Fibroblast of the aortic adventitia (primary cell): ENCODE measurements around the gene RAB31. TPM values are rescaled to one million over a fixed set of nuclear protein-coding genes. Genes with fewer than 3 reads are reported as not detected.
A peak's percentile ranks its signal among the peaks of the same experiment; 100 is the strongest.
"Not testable (repeated sequence)": the region's sequence is repeated elsewhere in the genome, so short reads cannot be mapped to it uniquely, and the experiment has no call there.

Experiments used
- DNase-seq: peaks from one replicate; pipeline ENCODE4 v3.0.0-alpha.2; 2010; ENCODE audit warnings: low read depth
- H3K4me3 ChIP-seq: 2 replicates; pipeline ENCODE4 v1.5.1; 2011; ENCODE audit warnings: low read depth, mild to moderate bottlenecking, control low read depth, low read length, moderate library complexity
- total RNA-seq: library from RNA; depleted of rRNA; stranded (reverse); fragments of >200 nt; gene quantifications from 2 replicates; pipeline ENCODE4 v1.2.3, GENCODE V29; 2012; ENCODE audit warnings: low replicate concordance
- TF ChIP-seq, protein P1 (sequence below): IDR thresholded peaks from 2 replicates; pipeline ENCODE4 v1.5.1; 2011; ENCODE audit warnings: mild to moderate bottlenecking, low read length, control low read depth, inconsistent platforms; ENCODE audit not compliant: insufficient read depth

RAB31 gene
- total RNA-seq, 1 donor: 90.4 TPM

DNA sequence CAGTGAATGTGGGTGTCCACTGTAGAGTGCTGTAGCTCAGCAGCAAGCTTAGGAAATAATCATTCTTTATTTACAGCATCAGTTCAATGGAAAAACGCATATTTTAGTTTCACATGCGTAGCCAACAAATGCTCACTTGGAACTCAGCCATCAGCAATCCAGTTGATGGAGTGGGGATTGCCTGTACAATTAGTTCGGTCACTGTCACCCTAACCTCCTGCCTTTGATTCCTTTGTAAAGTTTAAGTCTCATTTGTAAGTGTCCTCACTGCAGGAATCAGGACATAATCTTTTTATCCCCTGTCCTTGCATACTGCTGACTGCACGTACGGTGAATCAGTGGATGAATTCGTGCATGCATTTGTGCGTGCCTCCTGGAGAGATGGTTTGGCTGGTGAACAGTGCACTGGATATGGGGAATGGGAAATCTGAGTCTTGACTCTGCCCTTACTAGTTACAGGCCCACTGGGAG, 55.9 kb downstream of the RAB31 start:
- TF ChIP-seq, protein P1, sequence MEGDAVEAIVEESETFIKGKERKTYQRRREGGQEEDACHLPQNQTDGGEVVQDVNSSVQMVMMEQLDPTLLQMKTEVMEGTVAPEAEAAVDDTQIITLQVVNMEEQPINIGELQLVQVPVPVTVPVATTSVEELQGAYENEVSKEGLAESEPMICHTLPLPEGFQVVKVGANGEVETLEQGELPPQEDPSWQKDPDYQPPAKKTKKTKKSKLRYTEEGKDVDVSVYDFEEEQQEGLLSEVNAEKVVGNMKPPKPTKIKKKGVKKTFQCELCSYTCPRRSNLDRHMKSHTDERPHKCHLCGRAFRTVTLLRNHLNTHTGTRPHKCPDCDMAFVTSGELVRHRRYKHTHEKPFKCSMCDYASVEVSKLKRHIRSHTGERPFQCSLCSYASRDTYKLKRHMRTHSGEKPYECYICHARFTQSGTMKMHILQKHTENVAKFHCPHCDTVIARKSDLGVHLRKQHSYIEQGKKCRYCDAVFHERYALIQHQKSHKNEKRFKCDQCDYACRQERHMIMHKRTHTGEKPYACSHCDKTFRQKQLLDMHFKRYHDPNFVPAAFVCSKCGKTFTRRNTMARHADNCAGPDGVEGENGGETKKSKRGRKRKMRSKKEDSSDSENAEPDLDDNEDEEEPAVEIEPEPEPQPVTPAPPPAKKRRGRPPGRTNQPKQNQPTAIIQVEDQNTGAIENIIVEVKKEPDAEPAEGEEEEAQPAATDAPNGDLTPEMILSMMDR: no peak
- no peak overlapping the region for H3K4me3 ChIP-seq
- no peak for DNase-seq

DNA sequence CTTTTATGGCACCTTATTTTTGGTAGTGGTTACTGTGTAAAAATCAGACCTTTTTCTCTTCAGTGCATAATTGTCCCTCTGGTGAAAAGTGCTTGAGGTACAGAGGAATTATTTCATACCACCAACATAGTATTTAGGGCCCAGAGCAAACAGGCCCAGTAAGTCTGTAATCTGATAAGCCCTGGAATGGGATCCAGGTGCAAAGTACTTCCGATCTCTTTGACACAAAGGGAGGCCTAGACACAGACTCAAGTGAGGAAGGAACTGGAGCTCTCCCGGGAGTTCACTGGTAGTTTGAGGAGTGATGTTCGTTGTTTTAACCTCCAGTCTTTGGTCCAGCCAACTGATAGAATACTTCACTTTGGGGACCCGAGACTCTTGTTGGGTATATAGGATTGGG, 57.4 kb downstream of the RAB31 start:
- TF ChIP-seq, protein P1: no peak
- no peak for DNase-seq
- H3K4me3 ChIP-seq: no peak overlapping the region

DNA sequence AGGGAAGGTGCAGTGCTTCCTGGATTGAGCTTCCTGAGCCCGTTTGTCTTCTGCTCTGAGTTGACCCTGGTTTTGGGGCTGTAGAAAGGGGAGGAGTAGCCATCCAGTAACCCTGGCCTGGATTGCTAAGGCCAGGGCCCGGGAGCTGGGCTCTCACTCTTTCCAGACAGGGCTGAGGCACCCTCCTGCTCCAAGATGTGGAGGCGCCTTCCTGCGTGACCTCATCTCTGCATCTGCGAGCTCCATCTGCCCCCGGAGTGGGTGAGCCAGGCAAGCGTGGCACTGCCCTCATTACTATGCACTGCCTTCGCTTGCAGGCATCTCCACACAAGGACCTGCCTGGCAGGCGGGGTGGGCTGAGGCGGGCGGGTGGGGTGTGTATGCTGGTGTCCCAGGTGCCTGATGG, 58.0 kb downstream of the RAB31 start:
- TF ChIP-seq, protein P1: no peak
- H3K4me3 ChIP-seq: no peak overlapping the region
- no peak for DNase-seq

DNA sequence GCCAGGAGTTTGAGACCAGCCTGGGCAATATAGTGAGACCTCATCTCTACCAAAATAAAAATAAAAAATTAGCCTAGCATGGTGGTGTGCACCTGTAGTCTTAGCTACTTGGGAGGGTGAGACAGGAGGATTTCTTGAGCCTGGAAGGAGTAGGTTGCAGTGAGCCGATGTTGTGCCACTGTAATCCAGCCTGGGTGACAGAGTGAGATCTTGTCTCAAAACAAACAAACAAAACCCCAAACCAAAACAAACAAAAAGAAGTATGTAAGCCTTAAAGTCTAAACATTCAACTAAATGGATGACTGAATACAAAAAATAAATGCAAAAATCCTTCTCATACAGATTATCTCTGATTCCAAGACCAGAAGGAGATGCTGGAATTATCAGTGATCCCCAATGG, 58.6 kb downstream of the RAB31 start:
- TF ChIP-seq, protein P1: no peak
- no peak overlapping the region for H3K4me3 ChIP-seq
- no peak for DNase-seq

DNA sequence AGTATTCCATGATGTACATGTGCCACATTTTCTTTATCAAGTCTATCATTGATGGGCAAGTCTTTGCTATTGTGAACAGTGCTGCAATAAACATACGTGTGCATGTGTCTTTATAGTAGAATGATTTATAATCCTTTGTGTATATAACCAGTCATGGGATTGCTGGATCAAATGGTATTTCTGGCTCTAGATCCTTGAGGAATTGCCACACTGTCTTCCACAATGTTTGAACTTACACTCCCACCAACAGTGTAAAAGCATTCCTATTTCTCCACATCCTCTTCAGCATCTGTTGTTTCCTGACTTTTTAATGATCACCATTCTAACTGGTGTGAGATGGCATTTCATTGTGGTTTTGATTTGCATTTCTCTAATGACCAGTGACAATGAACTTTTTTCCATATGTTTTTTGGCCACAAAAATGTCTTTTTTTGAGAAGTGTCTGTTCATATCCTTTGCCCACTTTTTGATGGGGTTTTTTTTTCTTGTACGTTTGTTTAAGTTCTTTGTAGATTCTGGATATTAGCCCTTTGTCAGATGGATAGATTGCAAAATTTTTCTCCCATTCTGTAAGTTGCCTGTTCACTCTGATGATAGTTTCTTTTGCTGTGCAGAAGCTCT, 60.1 kb downstream of the RAB31 start:
- DNase-seq, H3K4me3 ChIP-seq: not testable (repeated sequence)

DNA sequence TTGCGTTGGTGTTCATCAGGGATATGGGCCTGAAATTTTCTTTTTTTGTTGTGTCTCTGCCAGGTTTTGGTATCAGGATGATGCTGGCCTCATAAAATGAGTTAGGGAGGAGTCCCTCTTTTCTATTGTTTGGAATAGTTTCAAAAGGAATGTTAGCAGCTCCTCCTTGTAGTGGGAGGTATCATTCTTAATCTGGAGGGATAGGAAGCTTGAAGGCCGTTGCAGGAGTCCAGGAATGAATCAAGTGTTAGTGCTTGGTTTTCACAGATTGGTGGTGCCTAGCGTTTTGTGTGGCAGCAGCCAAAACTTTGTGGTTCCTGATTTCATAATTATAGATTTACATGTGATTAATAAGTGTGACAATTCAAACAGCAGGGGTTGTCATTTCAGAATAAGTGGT, 62.0 kb downstream of the RAB31 start:
- not testable (repeated sequence) for H3K4me3 ChIP-seq

DNA sequence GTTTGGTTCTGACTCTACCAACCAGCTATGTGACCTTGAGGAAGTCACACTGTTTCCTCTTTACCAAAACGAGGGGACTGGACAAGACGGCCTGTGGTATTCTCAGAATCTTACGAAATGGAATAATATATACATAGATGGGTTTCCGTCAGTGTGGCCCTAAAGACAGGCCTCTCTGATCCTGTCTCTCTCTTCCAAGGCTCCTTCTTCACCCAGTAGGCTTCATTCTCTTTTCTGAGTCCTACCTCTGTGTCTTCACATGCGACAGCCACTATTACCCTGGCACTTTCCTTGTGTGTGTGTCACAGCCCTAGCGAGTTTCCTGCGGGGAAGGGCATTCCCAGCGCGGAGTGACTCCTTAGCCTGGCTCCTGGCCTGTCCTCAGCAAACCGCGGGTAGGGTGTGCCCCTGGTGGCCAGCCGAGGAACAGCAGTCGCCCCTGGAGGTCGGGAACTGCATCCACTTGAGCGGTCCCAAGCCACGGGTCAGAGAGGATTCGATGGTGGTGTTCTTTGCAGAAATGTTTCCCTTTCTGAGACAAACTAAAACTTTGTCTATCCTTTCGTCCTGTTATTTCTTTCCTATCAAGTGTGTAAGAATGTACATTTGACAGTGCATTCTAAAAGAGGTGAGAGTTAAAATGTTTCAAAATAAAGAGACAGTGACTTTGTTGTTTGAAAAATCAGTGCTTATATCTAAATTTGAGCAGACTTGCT, 63.3 kb downstream of the RAB31 start:
- peak; percentile 54 for DNase-seq
- H3K4me3 ChIP-seq: no peak overlapping the region
- TF ChIP-seq, protein P1: peak; percentile 93

More for the DNA sequence above, 62.0 kb downstream of the RAB31 start:
- DNase-seq: peak; percentile 53
